Measurements from ENCODE around the gene SPRY1.

SPRY1 gene

GRCh38 chr4:123412091-123412505, 15.5 kb downstream of the SPRY1 start:
- no peak for DNase-seq

GRCh38 chr4:123412700-123413512, 16.3 kb downstream of the SPRY1 start:
- no peak for DNase-seq

DNA sequence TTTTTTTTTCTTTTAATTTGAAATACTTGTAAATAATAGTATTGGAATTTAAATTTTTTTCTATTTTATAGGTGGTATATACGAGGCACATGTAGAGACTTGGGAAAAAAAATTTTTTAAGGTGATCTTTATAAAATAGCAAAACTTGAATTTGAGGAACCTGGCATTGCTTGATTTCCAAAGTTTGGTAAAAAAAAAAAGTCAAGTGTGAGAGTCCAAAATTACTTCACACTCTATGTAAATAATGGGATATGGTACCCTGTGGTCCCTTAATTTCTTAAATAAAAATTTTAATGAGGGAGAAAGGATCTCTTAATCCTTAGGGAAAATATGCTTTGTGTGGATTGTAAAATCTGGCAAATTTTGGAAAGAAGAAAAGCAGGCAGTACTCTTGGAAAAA, 19.0 kb downstream of the SPRY1 start:
- no peak for DNase-seq

GRCh38 chr4:123415977-123416376, 19.4 kb downstream of the SPRY1 start:
- peak; percentile 11 to 41 for DNase-seq

GRCh38 chr4:123417813-123418212, 21.2 kb downstream of the SPRY1 start:
- DNase-seq = no peak

GRCh38 chr4:123418351-123418931, 21.8 kb downstream of the SPRY1 start:
- no peak for DNase-seq

- no peak for DNase-seq
Measured at GRCh38 chr4:123419885-123420755, 23.5 kb downstream of the SPRY1 start.

- DNase-seq = peak in 1 of 2 donors; percentile 19
Measured at GRCh38 chr4:123421227-123421936, 24.8 kb downstream of the SPRY1 start.

GRCh38 chr4:123421937-123422781, 25.6 kb downstream of the SPRY1 start:
- DNase-seq = peak in 1 of 2 donors; percentile 22

- no peak for DNase-seq
Measured at GRCh38 chr4:123423819-123424218, 27.2 kb downstream of the SPRY1 start.

- no peak for DNase-seq
Measured at GRCh38 chr4:123427951-123428350, 31.4 kb downstream of the SPRY1 start.

DNA sequence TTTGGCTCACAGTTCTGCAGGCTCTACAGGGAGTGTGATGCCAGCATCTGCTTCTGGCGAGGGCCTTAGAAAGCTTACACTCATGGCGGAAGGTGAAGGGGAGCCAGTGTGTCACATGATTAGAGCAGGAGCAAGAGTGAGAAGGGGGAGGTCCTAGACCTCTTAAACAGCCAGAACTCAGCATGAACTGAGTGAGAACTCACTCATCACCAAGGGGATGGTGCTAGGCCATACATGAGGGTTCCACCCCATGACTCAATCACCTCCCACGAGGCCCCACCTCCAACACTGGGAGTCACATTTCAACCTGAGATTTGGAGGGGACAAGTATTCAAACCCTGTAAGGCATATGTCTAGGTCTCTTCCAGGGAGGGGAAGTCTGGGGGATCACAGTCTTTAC, 33.4 kb downstream of the SPRY1 start:
- no peak for DNase-seq

DNA sequence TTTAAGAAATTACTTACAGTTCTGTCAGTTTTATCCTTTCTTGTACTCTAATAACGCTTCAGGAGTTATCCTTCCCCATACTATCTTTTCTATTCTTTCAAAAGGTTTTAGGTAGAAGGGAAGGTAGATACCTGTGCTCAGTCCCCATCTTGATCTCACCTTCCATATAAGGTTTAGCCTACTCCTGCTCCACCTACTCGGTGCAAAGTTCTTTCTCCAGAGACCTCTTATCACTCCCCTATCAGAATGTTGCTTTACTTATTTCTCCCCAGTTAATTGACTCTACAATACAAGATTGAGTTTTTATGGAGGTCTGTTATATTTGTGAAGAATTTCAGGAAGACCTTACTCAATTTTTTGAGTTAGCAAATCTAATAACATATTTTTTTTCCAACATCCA, 33.9 kb downstream of the SPRY1 start:
- DNase-seq = no peak

DNA sequence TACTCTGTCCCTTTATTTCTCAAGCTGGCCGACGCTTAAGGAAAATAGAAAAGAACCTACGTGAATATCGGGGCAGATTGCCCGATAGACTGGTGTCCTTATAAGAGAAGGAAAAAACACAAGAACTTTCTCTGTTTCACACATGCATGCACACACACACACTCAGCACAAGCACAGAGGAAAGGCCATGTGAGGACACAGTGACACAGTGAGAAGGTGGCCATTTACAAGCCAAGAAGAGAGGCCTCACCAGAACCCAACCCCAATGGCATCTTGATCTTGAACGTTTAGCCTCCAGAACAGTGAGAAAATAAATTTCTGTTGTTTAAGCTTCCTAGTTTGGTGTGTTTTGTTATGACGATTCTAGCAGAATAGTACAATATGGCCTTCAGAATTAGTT, 37.0 kb downstream of the SPRY1 start:
- DNase-seq = no peak

DNA sequence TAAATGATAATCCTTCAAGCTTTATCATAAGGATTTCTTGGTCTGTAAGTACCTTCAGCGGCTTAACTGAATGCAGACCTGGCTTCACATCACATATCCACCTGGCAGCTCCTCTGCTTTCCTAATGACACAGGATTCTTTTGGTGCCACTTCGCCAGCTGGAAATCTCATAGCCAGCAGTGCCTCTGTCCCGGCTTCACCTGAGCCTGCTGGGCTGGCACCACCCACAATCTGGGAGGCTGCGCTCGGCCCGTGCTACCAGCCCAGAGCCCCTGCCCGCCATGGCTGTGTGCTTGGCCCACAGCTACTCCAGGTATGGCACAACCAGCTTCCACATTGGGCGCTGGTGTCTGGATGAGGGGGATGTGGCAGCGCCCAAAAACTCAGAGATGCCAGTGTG, 37.4 kb downstream of the SPRY1 start:
- no peak for DNase-seq

GRCh38 chr4:123435246-123436113, 38.9 kb downstream of the SPRY1 start:
- DNase-seq = no peak

DNA sequence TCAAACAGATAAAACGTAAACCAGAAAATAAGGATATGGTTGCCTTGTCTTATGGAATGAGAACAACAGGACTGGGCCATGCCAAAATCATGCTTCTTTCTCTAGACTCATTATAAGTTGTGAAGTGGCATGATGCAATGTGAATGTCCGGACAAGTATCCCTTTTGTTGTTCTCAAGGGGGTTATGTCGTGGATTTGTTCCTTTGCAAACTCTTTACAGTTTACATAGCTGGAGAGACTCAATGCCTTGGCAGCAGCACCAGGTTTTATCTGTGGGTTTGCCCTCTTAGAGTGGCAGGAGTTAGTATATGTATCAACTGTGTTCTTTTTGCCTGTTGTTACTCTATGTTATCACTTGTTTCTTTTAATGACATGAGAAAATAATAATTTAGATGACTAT, 41.4 kb downstream of the SPRY1 start:
- DNase-seq = no peak

- peak in 1 of 2 donors; percentile 49 for DNase-seq
Measured at GRCh38 chr4:123443401-123444289, 47.0 kb downstream of the SPRY1 start.

DNA sequence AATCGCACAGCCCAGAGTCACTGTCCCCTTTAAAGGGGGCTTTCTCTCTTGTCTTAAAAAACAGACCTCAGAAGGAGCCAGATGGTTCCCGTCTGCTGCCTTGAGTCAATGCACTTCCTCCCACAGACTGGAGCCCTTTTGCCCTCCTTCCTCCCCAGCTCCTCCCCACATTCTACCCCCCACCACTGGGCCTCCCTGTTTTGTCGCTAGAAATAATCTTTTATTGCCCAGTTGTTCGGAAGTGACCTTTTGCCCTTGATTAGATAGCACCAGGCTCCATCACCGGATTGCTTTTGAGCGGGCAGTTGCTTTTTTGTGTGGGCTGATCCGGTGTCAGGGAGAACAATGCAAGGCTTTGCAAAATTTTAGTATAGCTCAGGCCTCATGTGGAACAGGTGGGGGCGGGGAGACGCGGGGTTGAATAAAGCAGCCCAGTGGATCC, 47.7 kb downstream of the SPRY1 start:
- DNase-seq = peak; percentile 8 to 56

Data from CD4-positive, alpha-beta T cell treated with Interleukin-1 beta for 1 hour (primary cell).